ENCODE results near the gene PROM2. TPM values are rescaled to one million over a fixed set of nuclear protein-coding genes. Genes with fewer than 3 reads are reported as not detected.

Gene PROM2
- total and polyA plus RNA-seq, 10 of the 15 experiments (the other 5 are each of a cell fraction or from before 2014, with no cell fraction given): 0.01 to 0.04 TPM; not detected in 8

- Histone ChIP-seq H3K4me1 (ENCODE audit: control insufficient read depth, insufficient read depth, low read length) (no peaks in the 10 kb centered on the region), H3K9me3 (replicated peaks; ENCODE audit: control insufficient read depth, insufficient read depth, low read length) (no peaks in the 10 kb centered on the region), H3K36me3 (ENCODE audit: control insufficient read depth in 2 of 2, insufficient read depth in 2 of 2, low read length in 1 of 2) (no peaks in the 10 kb centered on the region), H3K79me2 (ENCODE audit: control insufficient read depth, insufficient read depth, low read length) (no peaks in the 10 kb centered on the region), H3K9ac (ENCODE audit: control insufficient read depth, insufficient read depth, low read length) (no peak overlapping the region), H4K20me1 (ENCODE audit: control insufficient read depth, insufficient read depth) (no peaks in the 10 kb centered on the region), H3K27me3 (replicated peaks in 1 of 2; ENCODE audit: control insufficient read depth in 2 of 2, insufficient read depth in 2 of 2, low read length in 1 of 2) (no peaks in the 10 kb centered on the region; a peak in 1 of 4 replicates), H3K27ac (ENCODE audit: control insufficient read depth, insufficient read depth) (no peak overlapping the region), H3K4me2 (ENCODE audit: control insufficient read depth, insufficient read depth) (no peak overlapping the region), H3K4me3 (no peak overlapping the region), H2AFZ (ENCODE audit: control insufficient read depth, low read depth, low read length) (no peak overlapping the region)
- in situ Hi-C loops (cut with MboI) (no loop called here), intact Hi-C loops (cut with micrococcal nuclease; ENCODE audit: unreplicated experiment) (no loop called here)
- CTCF ChIA-PET: no interaction called here
- RAD21 ChIA-PET (ENCODE audit: unreplicated experiment): no interaction called here
- SMC1A ChIA-PET (ENCODE audit: uncharacterized antibody, unreplicated experiment): no interaction called here
- WGBS (ENCODE audit: insufficient coverage, insufficient replicate concordance, low lambda C conversion rate, missing lambda C conversion rate): 37% methylated on average over 23 of the region's 23 CpGs
- POLR2A ChIA-PET: no interaction called here
- ATAC-seq (no peak), FAIRE-seq (no peak), DNase-seq (ENCODE audit: low read depth, low spot score) (no peak)
- BruUV-seq (replicated peaks): no TSS peak
- TF ChIP-seq BMI1 (IDR thresholded peaks at IDR 0.05; ENCODE audit: borderline replicate concordance) (no peak), JUND (IDR thresholded peaks at IDR 0.05; ENCODE audit: low read depth, low read length) (no peak), JUNB (IDR thresholded peaks at IDR 0.05) (no peak), E2F8 (IDR thresholded peaks at IDR 0.05; ENCODE audit: low read depth, partially characterized antibody) (no peak), RCOR1 (conservative IDR thresholded peaks at IDR 0.05; ENCODE audit: low read depth, low read length) (no peak), KDM1A (IDR thresholded peaks at IDR 0.05; ENCODE audit: borderline replicate concordance) (no peak), IRF3 (IDR thresholded peaks at IDR 0.05) (no peak), SKIL (IDR thresholded peaks at IDR 0.05; ENCODE audit: low read depth, poor library complexity, severe bottlenecking) (no peak), HDAC2 (IDR thresholded peaks at IDR 0.05) (no peak), SREBF2 (IDR thresholded peaks at IDR 0.05; ENCODE audit: low read length) (no peak), SIN3A (IDR thresholded peaks at IDR 0.05; ENCODE audit: low read depth, low read length) (no peak), ZNF217 (IDR thresholded peaks at IDR 0.05) (no peak), PAX8 (IDR thresholded peaks at IDR 0.05) (no peak), ESRRA (IDR thresholded peaks at IDR 0.05; ENCODE audit: low read length) (no peak), EGR1 (IDR thresholded peaks at IDR 0.05; ENCODE audit: borderline replicate concordance in 1 of 2, low read depth in 2 of 2, low read length in 2 of 2) (no peak), CEBPB (IDR thresholded peaks at IDR 0.05; ENCODE audit: borderline replicate concordance in 1 of 2, low read depth in 2 of 2, low read length in 2 of 2) (no peak)
Measured at GRCh38 chr2:95319481-95320343, 45.5 kb downstream of the PROM2 start.
